Keratinocyte (primary cell): Measurements from ENCODE around the gene FA2H. TPM values are rescaled to one million over a fixed set of nuclear protein-coding genes. Genes with fewer than 3 reads are reported as not detected.
"Not testable (repeated sequence)": the region's sequence is repeated elsewhere in the genome, so short reads cannot be mapped to it uniquely, and the experiment has no call there.

ENCODE experiments used
- DNase-seq: peaks from one replicate; pipeline ENCODE4 v3.0.0-alpha.2; 2011; ENCODE audit warnings: low read depth, missing footprints, low spot score
- FAIRE-seq: peaks from 2 replicates; lab custom pipeline; 2011; peaks lifted over from hg19 to GRCh38; lab: Jason Lieb, UNC
- H2AFZ ChIP-seq: 2 replicates; pipeline ENCODE4 v1.6.0; 2012; ENCODE audit warnings: low read length, control low read depth, inconsistent platforms; ENCODE audit not compliant: control insufficient read depth
- H3K27ac ChIP-seq: 2 replicates; pipeline ENCODE4 v1.5.1; 2011; ENCODE audit warnings: low read length; ENCODE audit not compliant: control insufficient read depth, insufficient read depth
- H3K27me3 ChIP-seq: 3 replicates; pipeline ENCODE4 v1.6.0; 2011; ENCODE audit warnings: low read length; ENCODE audit not compliant: control insufficient read depth, insufficient read depth; ENCODE audit errors: extremely low read depth
- H3K36me3 ChIP-seq, 2 experiments: 2 replicates in 1 of 2; 3 replicates in 1 of 2; pipeline ENCODE4 v1.5.1; 2011; ENCODE audit warnings: low read length in 2 of 2, mild to moderate bottlenecking in 1 of 2; ENCODE audit not compliant: control insufficient read depth in 2 of 2, insufficient read depth in 2 of 2; ENCODE audit errors: extremely low read depth in 1 of 2
- H3K4me1 ChIP-seq: 3 replicates; pipeline ENCODE4 v1.5.1; 2011; ENCODE audit warnings: low read length; ENCODE audit not compliant: control insufficient read depth, insufficient read depth; ENCODE audit errors: extremely low read depth
- H3K4me2 ChIP-seq: 3 replicates; pipeline ENCODE4 v1.6.0; 2011; ENCODE audit warnings: low read depth, low read length; ENCODE audit not compliant: control insufficient read depth, insufficient read depth; ENCODE audit errors: extremely low read depth
- H3K4me3 ChIP-seq, 3 experiments: fragments of 200-600 bp in 1 of 3; sonication (generic) in 1 of 3; 2 replicates in 2 of 3; 3 replicates in 1 of 3; pipeline ENCODE4 v1.5.1; 2011 to 2016; ENCODE audit warnings: low read length in 3 of 3, mild to moderate bottlenecking in 3 of 3, control low read depth in 2 of 3, inconsistent platforms in 1 of 3, low read depth in 1 of 3, mixed read lengths in 1 of 3, mixed run types in 1 of 3, moderate library complexity in 1 of 3; ENCODE audit not compliant: control insufficient read depth in 2 of 3, insufficient read depth in 2 of 3; ENCODE audit errors: extremely low read depth in 1 of 3
- H3K79me2 ChIP-seq: 2 replicates; pipeline ENCODE4 v1.6.0; 2012; ENCODE audit warnings: low read length; ENCODE audit not compliant: control insufficient read depth, insufficient read depth
- H3K9ac ChIP-seq: 3 replicates; pipeline ENCODE4 v1.6.0; 2011; ENCODE audit warnings: low read length; ENCODE audit not compliant: control insufficient read depth, insufficient read depth; ENCODE audit errors: extremely low read depth
- H3K9me1 ChIP-seq: 3 replicates; pipeline ENCODE4 v1.6.0; 2011; ENCODE audit warnings: low read length; ENCODE audit not compliant: control insufficient read depth, insufficient read depth; ENCODE audit errors: extremely low read depth
- H3K9me3 ChIP-seq: 2 replicates; pipeline ENCODE4 v1.5.1; 2012; ENCODE audit warnings: low read depth, low read length; ENCODE audit not compliant: control insufficient read depth
- H4K20me1 ChIP-seq: 3 replicates; pipeline ENCODE4 v1.6.0; 2011; ENCODE audit warnings: low read length; ENCODE audit not compliant: control insufficient read depth, insufficient read depth; ENCODE audit errors: extremely low read depth
- EZH2 ChIP-seq: IDR thresholded peaks from one replicate; pipeline ENCODE4 v1.6.1; 2012; ENCODE audit warnings: inconsistent platforms, mild to moderate bottlenecking, low read length, moderate library complexity
- dilution Hi-C: fragments of 300-500 bp; cut with MboI; formaldehyde crosslinking; loops from one replicate; pipeline ENCODE4 v1.7.0; 2020; ENCODE audit warnings: low sequenced_read_pairs; ENCODE audit not compliant: extremely low pct_ligation_motif_present
- polyA plus RNA-seq, 5 experiments: library from polyadenylated mRNA; depleted of rRNA in 3 of 5; stranded (reverse) in 3 of 5; stranded (forward) in 1 of 5; unstranded in 1 of 5; fragments of >200 nt; gene quantifications; 1 replicate in 1 of 5; 2 replicates in 3 of 5; 3 replicates in 1 of 5; pipeline versions ENCODE4 v1.2.1 to v1.2.3, GENCODE V29; 2011 to 2012; ENCODE audit warnings: missing spikeins in 2 of 5, low read depth in 1 of 5, low replicate concordance in 1 of 5
- TF ChIP-seq, protein P1 (sequence below), 3 experiments: IDR thresholded peaks in 1 of 3; conservative IDR thresholded peaks in 1 of 3; optimal IDR thresholded peaks in 1 of 3; 2 replicates in 2 of 3; 3 replicates in 1 of 3; pipeline versions ENCODE3 to v1.5.1; 2011; ENCODE audit warnings: low read length in 3 of 3, mild to moderate bottlenecking in 3 of 3, moderate library complexity in 2 of 3, control low read depth in 1 of 3, inconsistent platforms in 1 of 3; ENCODE audit not compliant: insufficient read depth in 2 of 3; ENCODE audit errors: extremely low read depth in 1 of 3

FA2H gene
- polyA plus RNA-seq, 1 donor (not counting 4 experiments of a cell fraction or from before 2014, with no cell fraction given), result 0.16 TPM

DNA sequence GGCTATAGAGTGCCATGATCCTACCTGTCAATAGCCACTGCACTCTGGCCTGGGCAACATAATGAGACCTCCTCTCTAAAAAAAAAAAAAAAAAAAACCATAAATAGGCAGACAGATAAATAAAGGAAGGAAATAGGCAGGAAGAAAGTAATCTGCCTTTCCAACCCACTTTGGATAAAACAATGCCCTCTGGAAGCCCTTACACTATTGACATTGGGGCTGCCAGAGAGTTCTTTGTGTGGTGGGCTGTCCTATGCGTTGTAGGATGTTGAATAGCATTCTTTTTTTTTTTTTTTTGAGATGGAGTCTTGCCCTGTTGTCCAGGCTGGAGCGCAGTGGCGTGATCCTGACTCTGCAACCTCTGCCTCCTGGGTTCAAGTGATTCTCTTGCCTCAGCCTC is 100.7 kb downstream of the FA2H start:
- Histone ChIP-seq H4K20me1 (no peaks in the 10 kb centered on the region), H3K36me3 (peaks cover 6 to 8% of the 10 kb centered on the region in 2 experiments), H3K9ac (no peak overlapping the region), H3K4me3 (no peak overlapping the region), H3K4me2 (no peak overlapping the region), H3K27ac (no peak overlapping the region), H3K79me2 (no peaks in the 10 kb centered on the region), H3K9me3 (no peaks in the 10 kb centered on the region), H3K9me1 (no peaks in the 10 kb centered on the region), H3K27me3 (no peaks in the 10 kb centered on the region), H3K4me1 (no peaks in the 10 kb centered on the region), H2AFZ (no peak overlapping the region)
- dilution Hi-C loops, result no loop called here
- DNase-seq (no peak), FAIRE-seq (no peak)
- TF ChIP-seq, protein P1, sequence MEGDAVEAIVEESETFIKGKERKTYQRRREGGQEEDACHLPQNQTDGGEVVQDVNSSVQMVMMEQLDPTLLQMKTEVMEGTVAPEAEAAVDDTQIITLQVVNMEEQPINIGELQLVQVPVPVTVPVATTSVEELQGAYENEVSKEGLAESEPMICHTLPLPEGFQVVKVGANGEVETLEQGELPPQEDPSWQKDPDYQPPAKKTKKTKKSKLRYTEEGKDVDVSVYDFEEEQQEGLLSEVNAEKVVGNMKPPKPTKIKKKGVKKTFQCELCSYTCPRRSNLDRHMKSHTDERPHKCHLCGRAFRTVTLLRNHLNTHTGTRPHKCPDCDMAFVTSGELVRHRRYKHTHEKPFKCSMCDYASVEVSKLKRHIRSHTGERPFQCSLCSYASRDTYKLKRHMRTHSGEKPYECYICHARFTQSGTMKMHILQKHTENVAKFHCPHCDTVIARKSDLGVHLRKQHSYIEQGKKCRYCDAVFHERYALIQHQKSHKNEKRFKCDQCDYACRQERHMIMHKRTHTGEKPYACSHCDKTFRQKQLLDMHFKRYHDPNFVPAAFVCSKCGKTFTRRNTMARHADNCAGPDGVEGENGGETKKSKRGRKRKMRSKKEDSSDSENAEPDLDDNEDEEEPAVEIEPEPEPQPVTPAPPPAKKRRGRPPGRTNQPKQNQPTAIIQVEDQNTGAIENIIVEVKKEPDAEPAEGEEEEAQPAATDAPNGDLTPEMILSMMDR (optimal IDR thresholded peaks at IDR 0.05 in 1 of 3, IDR thresholded peaks at IDR 0.05 in 1 of 3, conservative IDR thresholded peaks at IDR 0.05 in 1 of 3; ENCODE audit: extremely low read depth in 1 of 3, insufficient read depth in 2 of 3, low read length in 3 of 3), result no peak
- no peak for TF ChIP-seq EZH2

DNA sequence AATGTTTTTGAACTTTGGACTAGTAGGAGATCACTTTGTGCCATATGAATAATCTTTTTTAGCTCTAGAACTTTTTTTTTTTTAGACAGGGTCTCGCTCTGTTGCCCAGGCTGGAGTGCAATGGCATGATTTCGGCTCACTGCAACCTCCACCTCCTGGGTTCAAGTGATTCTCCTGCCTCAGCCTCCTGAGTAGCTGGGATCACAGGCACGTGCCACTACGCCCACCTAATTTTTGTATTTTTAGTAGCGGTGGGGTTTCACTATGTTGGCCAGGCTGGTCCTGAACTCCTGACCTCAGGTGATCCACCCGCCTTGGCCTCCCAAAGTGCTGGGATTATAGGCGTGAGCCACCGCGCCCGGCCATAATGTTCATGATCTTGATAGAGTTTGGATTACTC is 105.7 kb downstream of the FA2H start:
- H3K9ac ChIP-seq, dilution Hi-C loops, H3K4me2 ChIP-seq, H3K27me3 ChIP-seq, H3K27ac ChIP-seq, H4K20me1 ChIP-seq, H3K9me1 ChIP-seq, H3K9me3 ChIP-seq, H3K4me3 ChIP-seq, FAIRE-seq, H3K4me1 ChIP-seq, H2AFZ ChIP-seq, DNase-seq: not testable (repeated sequence)
- Histone ChIP-seq H3K79me2 (peaks cover 28% of the 10 kb centered on the region), H3K36me3 (peaks cover 10 to 11% of the 10 kb centered on the region in 2 experiments)

- H3K4me3 ChIP-seq, result peak overlapping the region; percentile 66 to 98 (median 68)
- peak overlapping the region; percentile 49 for H2AFZ ChIP-seq
- TF ChIP-seq EZH2, result no peak
- TF ChIP-seq, protein P1 (optimal IDR thresholded peaks at IDR 0.05 in 1 of 3, IDR thresholded peaks at IDR 0.05 in 1 of 3, conservative IDR thresholded peaks at IDR 0.05 in 1 of 3; ENCODE audit: extremely low read depth in 1 of 3, insufficient read depth in 2 of 3, low read length in 3 of 3), result no peak
- FAIRE-seq, result no peak
- no peaks in the 10 kb centered on the region for H3K9me1 ChIP-seq
- peak overlapping the region; percentile 62 for H3K4me2 ChIP-seq
- H3K4me1 ChIP-seq, result peaks cover 7% of the 10 kb centered on the region
- H4K20me1 ChIP-seq, result no peaks in the 10 kb centered on the region
- no peaks in the 10 kb centered on the region for H3K27me3 ChIP-seq
- H3K79me2 ChIP-seq, result peaks cover 42% of the 10 kb centered on the region
- peak overlapping the region; percentile 61 for H3K9ac ChIP-seq
- no peak for DNase-seq
- dilution Hi-C loops, result no loop called here
- no peaks in the 10 kb centered on the region for H3K9me3 ChIP-seq
- H3K27ac ChIP-seq, result peak overlapping the region; percentile 56
- peaks cover 9 to 26% of the 10 kb centered on the region in 2 experiments for H3K36me3 ChIP-seq
Observed at GRCh38 chr16:74667255-74667700, 107.3 kb downstream of the FA2H start.
